ENCODE data around the gene OVCA2.

The OVCA2 gene

GRCh38 chr17:2048805-2049204 is 7.0 kb downstream of the OVCA2 start:
- Histone ChIP-seq H3K27me3 (ENCODE audit: insufficient read depth, low read length, poor library complexity) (peaks cover 20% of the 10 kb centered on the region), H3K9me3 (ENCODE audit: insufficient read depth, low read length, severe bottlenecking) (no peaks in the 10 kb centered on the region), H3K4me3 (ENCODE audit: low read depth in 1 of 2, low read length in 2 of 2) (peak overlapping the region in 1 of 2 experiments; percentile 74; a peak in 1 of 4 replicates), H3K4me1 (ENCODE audit: insufficient read depth, low read length) (peaks cover 46% of the 10 kb centered on the region), H3K27ac (ENCODE audit: low read length) (no peak overlapping the region), H3K79me2 (ENCODE audit: insufficient read depth, low read length) (peaks cover under 1% of the 10 kb centered on the region; the same call in 1 of the 2 replicates), H3K36me3 (ENCODE audit: insufficient read depth, low read length) (peaks cover 8% of the 10 kb centered on the region), H4K20me1 (ENCODE audit: insufficient read depth, low read length) (peaks cover 22% of the 10 kb centered on the region), H2AFZ (ENCODE audit: low read depth, low read length) (no peak overlapping the region), H3K4me2 (ENCODE audit: insufficient read depth, low read length) (peak overlapping the region; percentile 76), H3K9ac (ENCODE audit: low read depth, low read length) (no peak overlapping the region)
- TF ChIP-seq CTCF (IDR thresholded peaks at IDR 0.05; ENCODE audit: borderline replicate concordance, extremely low read depth, low read length, poor library complexity, severe bottlenecking): no peak
- TF ChIP-seq EZH2 (IDR thresholded peaks at IDR 0.05; ENCODE audit: borderline replicate concordance, low read depth, low read length, severe bottlenecking): no peak
- ATAC-seq (ENCODE audit: insufficient read depth, low read depth) (no peak), DNase-seq (no peak)

GRCh38 chr17:2049333-2050299 is 7.8 kb downstream of the OVCA2 start:
- peak; percentile 90 for DNase-seq
- no peak for TF ChIP-seq CTCF (IDR thresholded peaks at IDR 0.05; ENCODE audit: borderline replicate concordance, extremely low read depth, low read length, poor library complexity, severe bottlenecking)
- TF ChIP-seq EZH2 (IDR thresholded peaks at IDR 0.05; ENCODE audit: borderline replicate concordance, low read depth, low read length, severe bottlenecking): no peak
- Histone ChIP-seq H3K9me3 (ENCODE audit: insufficient read depth, low read length, severe bottlenecking) (no peaks in the 10 kb centered on the region), H3K4me3 (ENCODE audit: low read depth in 1 of 2, low read length in 2 of 2) (peak overlapping the region; percentile 43 to 74; a peak in 3 of 4 replicates), H3K79me2 (ENCODE audit: insufficient read depth, low read length) (no peaks in the 10 kb centered on the region), H4K20me1 (ENCODE audit: insufficient read depth, low read length) (peaks cover 25% of the 10 kb centered on the region), H3K27ac (ENCODE audit: low read length) (no peak overlapping the region), H3K4me2 (ENCODE audit: insufficient read depth, low read length) (peak overlapping the region; percentile 76), H3K4me1 (ENCODE audit: insufficient read depth, low read length) (peaks cover 54% of the 10 kb centered on the region), H2AFZ (ENCODE audit: low read depth, low read length) (peak overlapping the region; percentile 45; the same call in 1 of the 2 replicates), H3K36me3 (ENCODE audit: insufficient read depth, low read length) (0 out of 2 replicates have a peak, but pooled peaks cover under 1% of the 10 kb centered on the region), H3K9ac (ENCODE audit: low read depth, low read length) (peak overlapping the region; percentile 45), H3K27me3 (ENCODE audit: insufficient read depth, low read length, poor library complexity) (peaks cover 29% of the 10 kb centered on the region)
- peak; percentile 61 for ATAC-seq (ENCODE audit: insufficient read depth, low read depth)

- Histone ChIP-seq H3K4me1 (ENCODE audit: insufficient read depth, low read length) (peaks cover 62% of the 10 kb centered on the region), H3K9ac (ENCODE audit: low read depth, low read length) (peak overlapping the region; percentile 30; the same call in 1 of the 2 replicates), H3K9me3 (ENCODE audit: insufficient read depth, low read length, severe bottlenecking) (no peaks in the 10 kb centered on the region), H3K79me2 (ENCODE audit: insufficient read depth, low read length) (no peaks in the 10 kb centered on the region), H3K4me3 (ENCODE audit: low read depth in 1 of 2, low read length in 2 of 2) (peak overlapping the region in 1 of 2 experiments; percentile 58; a peak in 3 of 4 replicates), H3K27ac (ENCODE audit: low read length) (no peak overlapping the region), H3K36me3 (ENCODE audit: insufficient read depth, low read length) (no peaks in the 10 kb centered on the region), H4K20me1 (ENCODE audit: insufficient read depth, low read length) (peaks cover 27% of the 10 kb centered on the region), H2AFZ (ENCODE audit: low read depth, low read length) (peak overlapping the region; percentile 26; the same call in 1 of the 2 replicates), H3K27me3 (ENCODE audit: insufficient read depth, low read length, poor library complexity) (peaks cover 37% of the 10 kb centered on the region), H3K4me2 (ENCODE audit: insufficient read depth, low read length) (peak overlapping the region; percentile 76)
- DNase-seq (peak; percentile 77), ATAC-seq (ENCODE audit: insufficient read depth, low read depth) (peak; percentile 24)
- TF ChIP-seq CTCF (IDR thresholded peaks at IDR 0.05; ENCODE audit: borderline replicate concordance, extremely low read depth, low read length, poor library complexity, severe bottlenecking) (no peak), EZH2 (IDR thresholded peaks at IDR 0.05; ENCODE audit: borderline replicate concordance, low read depth, low read length, severe bottlenecking) (no peak)
These were observed 8.7 kb downstream of the OVCA2 start for GRCh38 chr17:2050300-2051060.

Measured in DND-41 (cell line).